ENCODE results near the gene CEACAM18.
A peak's percentile ranks its signal among the peaks of the same experiment; 100 is the strongest.
"Not testable (repeated sequence)": the region's sequence is repeated elsewhere in the genome, so short reads cannot be mapped to it uniquely, and the experiment has no call there.

CEACAM18 gene

DNA sequence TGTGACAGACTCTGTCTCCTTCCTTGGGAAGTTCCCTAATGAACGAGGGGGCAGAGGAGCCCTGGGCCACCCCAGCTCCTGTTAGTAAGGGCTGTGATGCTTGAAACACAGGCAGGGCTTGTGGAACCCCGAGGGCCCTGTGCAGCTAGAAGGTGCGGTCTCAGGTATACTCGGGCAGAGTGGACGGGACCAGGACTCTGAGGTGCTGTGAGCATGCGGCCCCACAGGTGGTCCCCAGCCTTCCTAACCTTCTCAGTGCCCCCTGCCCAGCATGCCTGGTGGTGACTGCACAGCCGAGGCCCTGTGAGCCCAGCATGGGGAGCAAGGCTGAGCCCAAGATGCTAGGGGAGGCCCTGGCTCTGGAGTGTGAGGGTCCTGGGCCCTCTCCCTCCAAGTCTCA is 16.1 kb upstream of the CEACAM18 start:
- DNase-seq = no peak

DNA sequence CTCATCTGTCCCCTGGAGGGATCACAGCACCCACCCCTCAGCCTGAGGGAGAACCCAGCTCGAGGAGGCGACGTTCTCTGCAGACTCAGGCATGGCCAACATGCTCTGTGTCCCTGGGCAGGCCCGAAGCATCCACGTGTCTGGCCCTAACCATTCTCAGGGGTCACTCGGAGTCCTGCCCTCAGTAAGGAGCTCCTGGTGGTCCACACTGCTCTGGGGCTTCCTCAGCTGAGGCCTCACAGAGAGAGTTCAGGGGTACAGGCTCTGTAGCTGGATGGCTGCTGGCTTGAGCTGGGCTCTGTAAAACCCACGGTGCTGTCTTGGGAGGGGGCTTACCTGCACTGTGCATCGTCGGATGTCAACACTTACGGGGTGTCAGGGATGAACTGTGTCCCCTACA is 15.7 kb upstream of the CEACAM18 start:
- DNase-seq = no peak

DNA sequence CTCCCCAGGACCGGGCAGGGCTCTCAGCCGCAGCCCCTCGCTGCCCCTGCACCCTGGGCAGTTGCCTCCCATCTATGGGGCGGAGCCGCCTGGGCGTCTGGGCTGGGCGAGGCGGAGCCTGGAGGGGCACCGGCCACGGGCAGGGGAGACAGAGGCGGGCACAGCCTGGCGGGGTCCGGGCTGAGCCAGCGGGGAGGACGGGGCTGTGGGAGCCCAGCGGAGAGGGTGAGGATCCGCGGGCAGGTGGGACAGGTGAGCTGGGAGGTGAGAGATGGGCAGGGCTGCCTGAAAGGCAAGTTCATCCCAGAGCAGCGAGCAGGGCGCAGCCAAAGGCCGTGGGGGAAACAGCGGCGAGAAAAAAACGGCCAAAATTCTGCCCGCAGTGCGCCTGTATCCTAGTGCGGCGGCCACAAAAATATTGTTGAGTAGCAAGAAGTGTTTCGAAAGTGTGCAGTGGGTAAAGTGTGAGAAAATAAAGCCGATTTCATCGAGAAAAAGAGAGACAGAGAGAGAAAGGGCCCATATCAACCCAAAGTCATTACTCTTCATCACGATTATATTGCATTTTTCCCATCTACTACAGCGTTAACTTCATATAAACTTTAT is 14.3 kb upstream of the CEACAM18 start:
- not testable (repeated sequence) for DNase-seq

DNA sequence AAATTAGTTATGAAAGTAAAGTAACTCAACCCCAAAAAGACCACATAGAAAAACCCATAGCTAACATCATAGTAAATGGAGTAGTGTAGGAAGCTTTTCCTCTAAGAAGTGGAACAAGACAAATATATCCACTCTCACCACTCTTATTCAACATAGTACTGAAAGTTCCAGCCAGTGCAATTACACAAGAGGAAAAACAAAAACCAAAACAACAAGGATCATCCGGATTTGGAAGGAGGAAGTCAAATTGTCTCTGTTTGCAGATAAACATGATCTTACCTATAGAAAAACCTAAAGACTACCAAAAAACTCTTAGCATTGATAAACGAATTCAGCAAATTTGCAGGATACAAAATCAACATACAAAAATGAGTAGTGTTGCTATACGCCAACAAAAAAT is 11.6 kb upstream of the CEACAM18 start:
- no peak for DNase-seq

DNA sequence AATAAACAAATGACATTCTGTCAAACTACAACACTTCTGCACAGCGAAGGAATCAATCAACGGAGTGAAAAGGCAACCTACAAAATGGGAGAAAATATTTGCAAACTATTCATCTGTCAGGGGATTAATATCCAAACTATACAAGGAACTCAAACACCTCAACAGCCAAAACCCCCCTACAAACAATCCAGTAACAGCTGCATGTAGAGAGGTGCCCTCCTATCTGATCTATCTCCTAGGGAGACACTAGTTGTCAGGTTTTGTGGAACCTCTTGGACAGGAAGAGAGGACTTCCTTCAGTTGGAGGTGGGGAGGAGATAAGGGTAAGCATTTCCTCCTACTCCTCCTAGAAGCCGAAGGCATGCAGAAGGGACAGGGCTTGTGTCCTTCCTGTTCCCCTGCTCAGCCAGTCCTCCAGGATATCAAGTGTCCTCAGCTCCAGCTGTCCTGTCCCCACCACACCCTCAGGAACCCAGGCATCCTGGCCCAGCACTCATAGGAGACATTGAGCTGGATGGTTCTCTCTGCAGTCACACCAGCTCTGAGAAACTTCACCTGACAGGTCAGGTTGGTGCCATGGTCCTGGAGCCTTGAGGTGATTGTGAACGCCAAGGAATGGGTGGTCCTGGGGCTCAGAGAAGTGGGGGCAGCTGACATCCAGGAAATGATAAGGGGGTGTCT is 10.3 kb upstream of the CEACAM18 start:
- no peak for DNase-seq

DNA sequence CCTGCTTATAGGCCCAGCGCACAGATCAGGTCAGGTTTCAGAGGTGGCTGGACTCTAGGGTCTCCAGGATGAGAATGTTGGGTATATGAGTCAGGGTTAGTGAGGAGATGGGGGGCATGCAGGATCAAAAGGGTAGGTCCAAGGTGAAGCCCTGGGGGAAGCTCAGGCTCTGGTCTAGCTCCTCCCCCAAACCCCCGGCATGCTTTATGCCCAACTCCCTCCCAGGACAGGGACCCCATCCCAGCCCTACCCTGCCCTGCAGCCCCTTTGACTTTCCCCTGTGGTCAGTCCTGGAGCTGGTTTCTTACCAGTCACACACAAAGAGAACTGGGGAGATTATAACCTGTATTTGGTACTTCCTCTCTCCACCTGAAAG is 9.8 kb upstream of the CEACAM18 start:
- no peak for DNase-seq

DNA sequence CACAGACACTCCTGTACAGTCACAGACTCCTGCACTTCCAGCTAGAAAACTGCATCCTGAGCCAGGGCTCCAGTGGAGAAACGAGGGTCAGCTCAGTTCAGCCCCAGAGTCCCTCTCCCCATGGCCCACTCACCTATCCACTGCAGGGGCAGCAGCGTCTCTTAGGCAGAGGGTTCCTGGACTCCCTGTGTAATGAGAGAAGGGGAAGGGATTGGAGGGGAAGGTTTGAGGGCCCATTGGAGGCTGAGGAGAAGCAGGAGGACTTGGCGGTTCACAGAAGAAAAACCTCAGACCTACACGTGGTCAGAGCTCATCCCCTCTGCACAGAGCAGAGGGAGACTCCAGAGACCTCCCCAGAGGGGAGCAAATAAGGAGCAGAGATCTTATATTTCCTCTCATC is 9.2 kb upstream of the CEACAM18 start:
- no peak for DNase-seq

DNA sequence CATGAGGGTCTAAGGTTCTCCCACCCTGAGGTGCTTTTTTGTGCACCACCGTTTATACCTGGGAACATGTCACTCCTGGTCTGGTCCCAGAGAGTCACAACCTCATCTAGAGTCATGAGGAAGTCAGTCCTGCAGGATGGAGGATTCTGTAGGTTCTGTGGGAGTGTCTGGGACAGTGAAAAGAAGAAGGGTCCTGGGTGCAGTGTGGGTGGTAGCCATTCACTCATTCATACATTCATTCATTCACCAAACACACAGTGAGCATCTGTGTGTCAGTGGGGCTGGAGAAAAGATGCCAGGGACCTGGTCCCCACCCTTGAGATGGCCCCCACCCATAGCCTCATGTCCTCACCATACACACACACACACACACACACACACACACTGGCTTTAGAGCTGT is 8.7 kb upstream of the CEACAM18 start:
- no peak for DNase-seq

DNA sequence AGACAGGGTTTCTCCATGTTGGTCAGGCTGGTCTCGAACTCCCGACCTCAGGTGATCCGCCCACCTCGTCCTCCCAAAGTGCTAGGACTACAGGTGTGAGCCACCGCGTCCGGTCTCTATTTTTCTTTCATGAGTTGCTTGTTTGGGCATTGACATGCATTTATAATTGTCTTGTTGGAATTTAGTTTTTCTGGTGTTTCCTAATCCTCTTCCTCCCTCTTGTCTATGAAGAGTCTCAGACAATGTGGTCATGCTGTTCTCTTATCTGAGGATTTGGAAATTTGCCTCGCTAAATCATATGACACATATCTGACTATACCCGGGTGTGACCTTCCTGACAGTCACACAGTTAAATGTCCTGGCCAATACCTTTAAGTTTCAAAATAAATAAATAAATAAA is 7.4 kb upstream of the CEACAM18 start:
- no peak for DNase-seq

DNA sequence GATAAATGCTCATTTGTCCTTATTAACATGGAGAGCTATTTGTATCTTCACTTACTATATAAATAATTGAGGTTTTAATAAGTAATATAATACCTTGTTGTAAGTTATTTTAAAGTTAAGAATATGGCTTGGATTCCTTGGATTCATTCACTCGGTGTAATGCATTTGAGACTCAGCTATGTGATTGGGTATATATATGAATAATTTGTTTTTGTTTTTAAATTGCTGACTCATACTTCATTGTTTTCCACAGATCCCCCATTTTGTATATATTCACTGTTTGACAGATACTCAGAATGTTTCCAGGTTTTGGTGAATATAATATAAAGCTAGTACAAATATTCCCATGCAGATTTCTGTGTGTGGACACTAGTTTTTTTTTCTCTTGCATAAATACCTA is 6.8 kb upstream of the CEACAM18 start:
- DNase-seq = no peak

DNA sequence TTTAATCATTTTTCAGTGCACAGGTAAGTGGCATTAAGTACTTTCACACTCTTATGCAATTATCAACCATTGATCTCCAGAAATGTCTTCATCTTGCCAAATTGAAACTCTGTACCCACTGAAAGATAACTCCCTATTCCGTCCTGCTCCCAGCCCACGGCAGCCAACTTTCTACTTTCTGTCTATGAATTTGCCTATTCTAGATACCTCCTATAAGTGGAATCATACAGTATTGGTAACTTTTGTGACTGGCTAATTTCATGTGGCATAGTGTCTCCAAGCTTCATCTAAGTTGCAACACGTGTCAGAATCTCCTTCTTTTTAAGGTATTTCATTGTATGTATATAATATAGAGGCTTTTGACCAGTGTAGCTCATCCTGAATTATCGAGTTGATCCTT is 5.7 kb upstream of the CEACAM18 start:
- no peak for DNase-seq

DNA sequence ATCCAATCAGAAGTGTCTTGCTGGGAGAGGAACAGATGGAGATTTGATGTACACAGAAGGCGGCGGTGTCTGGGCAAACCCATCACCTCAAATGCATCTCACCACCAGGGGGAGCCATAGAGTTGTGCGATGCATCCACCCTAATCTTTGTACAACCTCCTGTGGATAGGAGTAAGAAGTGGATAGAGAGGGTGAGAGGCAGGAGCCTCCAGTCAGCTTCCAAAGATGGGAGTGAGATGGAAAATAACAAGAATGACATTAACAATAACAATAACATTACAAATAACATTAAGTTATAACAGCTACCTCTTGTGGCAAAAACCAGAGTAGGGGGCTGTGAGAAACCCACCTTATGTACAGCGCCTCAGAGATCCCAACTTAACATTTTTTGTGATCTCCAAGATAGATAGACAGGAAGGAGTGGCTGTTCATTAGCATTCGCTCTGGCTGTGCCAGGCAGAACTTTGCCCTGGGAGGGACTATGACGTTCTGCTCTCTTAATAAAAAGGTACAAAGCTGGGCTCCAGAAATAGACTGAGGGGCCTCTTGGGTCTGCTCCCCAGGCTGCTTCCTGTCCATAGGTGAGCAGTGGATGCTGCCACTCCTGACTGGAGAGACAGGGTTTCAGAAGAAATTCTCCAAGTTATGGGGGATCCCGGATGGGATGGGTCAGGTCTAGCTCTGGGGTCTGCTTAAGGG is 5.2 kb upstream of the CEACAM18 start:
- peak; percentile 47 for DNase-seq

DNA sequence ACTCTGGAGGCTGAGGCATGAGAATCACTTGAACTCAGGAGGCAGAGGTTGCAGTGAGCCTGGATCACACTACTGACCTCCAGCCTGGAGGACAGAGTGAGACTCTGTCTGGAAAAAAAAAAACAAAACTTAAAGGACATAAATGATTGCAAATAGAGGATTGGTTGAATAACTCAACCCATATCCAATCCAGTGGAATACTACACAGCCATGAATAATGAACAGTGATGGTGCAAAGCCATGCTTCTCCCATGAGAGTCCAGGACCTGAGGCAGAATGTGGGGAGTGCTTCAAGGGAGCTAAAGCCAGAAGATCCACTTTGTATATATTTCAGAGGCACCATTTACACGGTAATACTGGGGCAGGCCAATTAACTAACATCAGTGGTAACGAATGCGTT is 2.2 kb upstream of the CEACAM18 start:
- DNase-seq = no peak

DNA sequence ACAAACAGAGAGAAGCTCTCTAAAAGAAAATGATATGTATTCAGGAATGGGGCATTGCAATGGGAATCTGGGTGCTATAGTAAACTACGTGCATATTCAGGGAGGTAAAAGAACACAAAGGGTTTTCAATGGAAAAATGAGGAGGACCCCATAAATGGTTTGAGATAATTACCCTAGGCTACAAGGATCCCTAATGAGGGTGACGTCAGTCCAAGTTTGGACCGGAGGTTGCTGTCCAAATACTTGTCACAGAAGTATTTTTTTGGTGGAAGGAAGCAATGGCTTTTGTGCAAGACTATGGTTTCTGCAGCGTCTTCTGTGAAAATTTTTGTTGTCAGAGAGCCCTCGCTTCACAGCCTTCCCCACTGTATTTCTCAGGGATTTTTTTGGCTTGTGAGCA is 995 bp upstream of the CEACAM18 start:
- no peak for DNase-seq

DNA sequence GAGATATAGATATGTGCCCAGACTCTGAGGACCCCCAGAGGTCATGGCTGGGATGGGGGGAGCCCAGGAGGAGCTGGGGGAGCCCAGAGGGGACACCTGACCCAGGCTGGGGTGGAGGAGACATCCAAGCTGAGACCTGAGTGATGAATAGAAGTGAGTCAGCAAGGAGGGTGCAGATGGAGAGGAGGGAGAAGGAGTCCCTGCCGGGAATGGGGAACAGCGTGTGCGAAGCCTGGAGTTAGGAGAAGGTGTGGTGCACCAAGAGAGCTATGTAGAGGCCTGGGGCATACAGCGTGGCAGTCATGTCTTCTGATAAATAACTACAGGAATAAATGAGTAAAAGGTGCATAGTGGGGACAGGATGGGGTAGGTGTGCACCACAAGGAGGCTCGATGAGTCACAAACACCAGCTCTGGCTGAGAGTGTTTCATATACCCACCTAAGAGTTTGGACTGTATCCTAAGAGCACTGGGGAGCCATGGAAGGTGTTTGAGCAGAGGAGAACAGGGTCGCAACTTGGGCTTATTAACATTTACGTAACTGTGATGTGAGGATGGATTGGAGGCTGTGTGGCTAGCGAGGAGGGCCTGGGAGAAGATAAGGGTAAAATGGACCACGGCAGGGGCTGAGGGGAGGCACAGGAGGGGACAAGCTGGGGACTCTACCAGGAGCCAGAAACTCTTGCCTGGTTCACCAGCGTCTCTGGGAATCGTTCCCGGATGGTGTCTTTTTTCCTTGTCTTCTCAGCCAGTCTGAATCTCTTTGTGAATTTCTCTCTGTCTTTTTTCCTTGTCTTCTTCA is 1.4 kb downstream of the CEACAM18 start:
- no peak for DNase-seq

DNA sequence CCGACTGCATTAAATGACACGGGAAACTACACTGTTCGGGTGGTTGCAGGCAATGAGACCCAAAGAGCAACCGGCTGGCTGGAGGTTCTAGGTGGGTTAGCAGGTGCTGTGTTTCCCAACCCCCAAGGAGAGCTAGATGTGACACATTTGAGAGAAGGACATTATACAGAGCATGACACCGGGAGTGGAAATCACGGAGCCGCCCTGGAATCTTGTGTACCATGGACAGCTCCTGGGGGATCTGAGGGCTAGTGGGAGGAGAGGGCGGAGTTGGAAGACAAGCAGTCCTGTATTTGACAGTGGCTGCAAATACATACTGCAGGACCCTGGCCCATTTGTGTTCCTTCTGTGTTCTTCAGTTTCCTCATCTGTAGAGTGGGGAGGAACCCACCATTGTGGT is 2.3 kb downstream of the CEACAM18 start:
- DNase-seq = no peak

DNA sequence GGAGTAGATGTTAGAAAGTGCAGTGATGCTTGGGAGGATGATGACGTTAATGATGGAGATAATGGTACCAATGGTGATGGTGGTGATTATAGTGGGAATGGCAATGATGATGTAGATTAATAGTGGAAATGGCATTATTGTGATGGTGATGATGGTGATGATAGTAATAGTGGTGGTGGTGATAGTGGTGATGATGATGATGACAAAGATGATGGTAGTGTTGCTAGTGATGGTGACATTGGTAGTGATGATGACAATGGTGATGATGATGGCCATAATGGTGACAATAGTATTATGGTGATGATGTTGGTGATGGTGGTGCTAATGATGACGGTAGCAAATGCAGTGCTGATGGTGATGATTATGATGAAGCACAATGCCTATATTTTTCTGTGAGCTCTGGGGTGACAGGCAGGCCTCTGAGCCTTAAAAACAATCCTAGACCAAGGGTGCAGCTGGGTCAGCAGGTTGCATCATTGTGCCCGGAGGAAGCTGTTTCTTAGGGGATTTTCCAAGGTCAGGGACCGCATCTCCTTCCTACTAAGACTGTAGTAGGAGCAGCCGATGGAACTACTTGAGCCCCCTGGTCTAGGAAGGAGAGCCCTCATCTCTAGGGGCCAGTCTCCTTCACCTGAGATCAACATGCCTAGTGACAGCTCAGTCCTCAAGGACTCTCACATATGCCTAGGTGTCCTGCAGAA is 7.8 kb downstream of the CEACAM18 start:
- no peak for DNase-seq

DNA sequence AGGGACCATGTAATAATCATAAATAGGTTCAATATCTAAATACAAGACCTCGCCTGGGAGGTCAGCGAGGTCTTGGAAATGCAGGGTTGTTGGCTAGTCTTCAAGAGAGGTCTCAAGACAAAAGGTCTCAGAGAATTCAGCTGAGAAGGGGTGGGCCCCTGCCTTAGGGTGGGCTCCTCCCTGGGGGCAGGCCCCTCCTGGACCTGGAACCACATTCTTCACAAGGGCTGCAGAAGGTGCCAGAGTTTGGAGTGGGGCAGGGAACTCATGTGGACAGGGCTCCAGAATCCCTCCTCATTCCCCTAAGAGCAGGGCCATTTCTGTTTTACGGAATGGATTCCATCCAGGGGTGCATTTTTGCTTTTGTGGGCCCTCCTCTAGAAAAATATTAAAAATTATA is 10.2 kb downstream of the CEACAM18 start:
- no peak for DNase-seq

DNA sequence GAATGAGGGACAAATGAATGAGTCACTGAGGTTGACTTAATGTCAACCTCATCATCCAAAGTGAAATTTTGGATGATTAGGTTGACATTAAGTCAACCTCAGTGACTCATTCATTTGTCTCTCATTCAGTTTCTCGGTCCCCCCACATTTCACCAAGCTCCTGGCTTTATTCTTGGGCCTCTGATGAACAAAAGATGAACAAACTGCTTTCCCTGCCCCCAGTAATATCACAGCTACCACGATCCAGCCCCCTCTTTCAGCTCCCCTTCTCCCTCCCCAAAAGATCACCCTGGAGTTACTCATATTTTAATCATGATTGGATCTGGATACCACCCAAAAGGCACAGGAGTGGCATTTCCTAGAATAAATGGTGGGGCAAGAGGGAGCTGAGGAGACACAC is 10.8 kb downstream of the CEACAM18 start:
- no peak for DNase-seq

DNA sequence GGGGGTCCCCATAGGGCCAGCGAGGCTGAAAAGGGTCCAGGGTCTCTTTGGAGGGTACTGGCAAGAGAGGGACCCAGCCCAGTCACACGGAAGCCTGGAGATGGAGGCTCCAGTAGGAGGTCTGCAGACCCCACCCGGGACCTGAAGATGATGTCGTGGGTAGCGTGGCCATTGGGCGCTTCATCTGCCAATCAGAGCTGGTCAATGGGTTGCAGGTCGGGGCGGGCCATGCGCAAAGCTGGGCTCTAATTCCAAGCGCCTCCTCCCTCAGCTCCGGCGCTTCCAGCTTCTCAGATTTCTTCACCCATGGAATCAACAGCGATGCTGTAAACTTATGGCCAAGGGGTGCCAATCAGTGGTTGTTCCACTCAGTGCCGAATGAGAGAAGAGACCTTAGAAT is 12.3 kb downstream of the CEACAM18 start:
- DNase-seq = no peak

DNA sequence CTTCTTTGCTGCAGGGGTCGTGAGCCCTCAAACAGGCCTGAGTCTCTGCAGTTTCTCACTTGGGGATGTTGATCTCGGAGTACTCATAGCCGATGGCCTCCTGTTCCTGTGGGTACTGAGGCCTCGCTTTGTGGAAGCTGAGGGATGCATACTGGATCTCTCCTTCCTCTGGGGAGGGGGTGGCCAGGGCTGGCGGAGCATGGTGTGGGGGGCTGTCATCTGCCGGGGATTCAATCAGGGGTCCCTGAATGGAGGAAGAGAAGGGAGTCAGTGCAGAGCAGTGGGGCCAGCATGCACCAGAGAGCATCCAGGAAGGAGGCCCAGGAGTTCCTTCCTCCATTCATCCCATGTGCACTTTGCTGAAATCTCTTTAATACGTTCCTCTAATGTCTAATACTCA is 13.2 kb downstream of the CEACAM18 start:
- no peak for DNase-seq

DNA sequence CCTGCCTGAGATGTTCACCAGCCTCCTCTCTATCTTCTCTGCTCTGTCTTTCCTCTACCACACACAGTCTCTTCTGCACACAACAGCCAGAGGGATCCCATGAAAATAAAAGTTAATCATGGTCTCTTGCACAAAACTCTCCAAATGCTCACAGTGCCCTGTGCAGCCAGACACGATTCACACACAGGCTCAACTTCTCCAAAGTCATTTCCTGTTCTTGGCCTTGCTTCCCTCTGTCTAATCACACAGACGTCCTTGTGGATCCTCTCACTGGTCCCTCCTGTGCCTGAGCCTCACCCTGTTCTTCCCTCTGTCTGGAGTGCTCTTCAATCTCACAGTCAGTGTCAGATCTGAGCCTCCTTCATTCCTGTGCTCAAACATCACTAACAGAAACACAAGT is 15.4 kb downstream of the CEACAM18 start:
- DNase-seq = no peak

DNA sequence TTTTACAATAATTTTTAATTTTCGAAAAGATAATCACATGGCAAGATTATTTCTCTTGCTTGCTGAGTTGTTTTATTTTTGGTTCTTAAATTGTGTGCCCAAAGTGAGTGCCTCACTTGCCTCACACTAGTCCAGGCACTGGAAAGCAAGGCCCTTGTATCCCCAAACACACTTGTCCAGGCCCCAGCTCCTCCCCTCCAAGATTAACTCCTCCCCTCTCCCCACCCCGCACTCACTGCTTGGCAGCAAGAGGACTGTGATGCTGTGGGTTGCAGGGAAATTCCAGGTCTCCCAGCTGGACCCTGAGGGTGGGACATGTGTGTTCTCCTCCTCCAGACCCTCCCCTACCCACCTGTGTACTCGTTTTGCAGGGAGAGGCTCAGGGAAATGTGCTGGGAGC is 19.3 kb downstream of the CEACAM18 start:
- DNase-seq = no peak

Measured in left hindlimb (tissue), 1 donor.